ENCODE results near the gene CAMKK1.
A peak's percentile ranks its signal among the peaks of the same experiment; 100 is the strongest.

Gene CAMKK1

DNA sequence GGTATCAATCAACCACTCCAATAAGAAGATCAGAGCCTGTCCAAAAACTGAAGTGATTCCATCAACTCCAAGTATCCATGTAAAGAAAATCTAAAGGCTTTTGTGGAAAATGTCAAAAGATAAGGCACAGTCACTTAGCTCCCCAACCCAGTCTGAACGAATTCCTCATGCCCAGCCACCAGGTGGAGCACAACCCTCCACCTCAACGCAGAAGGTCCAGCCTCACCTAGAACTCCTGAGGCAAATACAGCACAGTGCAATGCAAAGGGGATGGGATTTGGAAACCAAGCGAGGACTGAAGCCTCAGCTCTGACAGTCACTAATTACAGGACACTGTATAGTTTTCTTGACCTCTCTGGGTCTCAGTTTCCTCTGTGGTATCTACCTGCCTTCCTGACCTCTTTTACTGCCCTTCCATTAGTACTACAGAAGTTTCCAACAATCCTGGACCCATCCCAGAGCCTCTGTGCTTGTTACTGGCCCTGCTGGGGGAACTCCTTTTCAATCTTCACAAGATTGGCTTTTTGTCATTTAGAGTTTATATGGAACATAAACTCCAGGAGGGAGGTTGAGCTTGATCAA lies 48.8 kb downstream of the CAMKK1 start:
- DNase-seq, result peak; percentile 32

DNA sequence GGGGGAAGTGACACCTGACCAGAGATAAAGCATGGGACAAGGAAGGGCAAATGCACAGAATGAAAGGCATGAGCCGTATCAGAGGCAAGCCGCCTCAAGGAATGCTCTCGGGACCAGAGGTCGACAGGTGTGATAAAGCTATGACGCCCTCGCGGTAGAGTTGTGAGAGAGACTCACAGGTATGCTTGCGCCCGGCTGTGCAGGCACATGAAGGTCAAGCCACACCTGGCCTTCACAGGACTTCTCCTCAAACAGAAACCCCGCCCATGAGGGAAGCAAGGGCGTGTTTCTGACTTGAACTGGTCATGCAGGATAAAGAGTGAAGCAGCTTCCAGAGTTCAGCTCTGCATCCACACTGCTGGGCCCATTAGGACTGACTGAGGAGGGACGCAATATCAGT lies 54.6 kb downstream of the CAMKK1 start:
- no peak for DNase-seq

DNA sequence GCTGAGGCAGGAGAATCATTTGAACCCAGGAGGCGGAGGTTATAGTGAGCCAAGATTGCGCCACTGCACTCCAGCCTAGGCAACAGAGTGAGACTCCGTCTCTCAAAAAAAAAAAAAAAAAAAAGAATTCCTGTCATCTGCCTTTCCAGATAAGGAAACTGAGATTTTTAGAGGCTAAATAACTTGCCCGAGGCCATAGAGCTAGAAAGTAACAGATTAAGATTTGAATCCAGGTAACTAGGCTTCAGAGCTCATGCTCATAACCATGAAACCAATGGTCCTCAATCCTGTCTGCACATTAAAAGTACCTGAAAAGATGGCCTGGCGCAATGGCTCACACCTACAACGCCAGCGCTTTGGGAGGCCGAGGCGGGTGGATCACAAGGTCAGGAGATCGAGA lies 56.3 kb downstream of the CAMKK1 start:
- DNase-seq, result no peak

DNA sequence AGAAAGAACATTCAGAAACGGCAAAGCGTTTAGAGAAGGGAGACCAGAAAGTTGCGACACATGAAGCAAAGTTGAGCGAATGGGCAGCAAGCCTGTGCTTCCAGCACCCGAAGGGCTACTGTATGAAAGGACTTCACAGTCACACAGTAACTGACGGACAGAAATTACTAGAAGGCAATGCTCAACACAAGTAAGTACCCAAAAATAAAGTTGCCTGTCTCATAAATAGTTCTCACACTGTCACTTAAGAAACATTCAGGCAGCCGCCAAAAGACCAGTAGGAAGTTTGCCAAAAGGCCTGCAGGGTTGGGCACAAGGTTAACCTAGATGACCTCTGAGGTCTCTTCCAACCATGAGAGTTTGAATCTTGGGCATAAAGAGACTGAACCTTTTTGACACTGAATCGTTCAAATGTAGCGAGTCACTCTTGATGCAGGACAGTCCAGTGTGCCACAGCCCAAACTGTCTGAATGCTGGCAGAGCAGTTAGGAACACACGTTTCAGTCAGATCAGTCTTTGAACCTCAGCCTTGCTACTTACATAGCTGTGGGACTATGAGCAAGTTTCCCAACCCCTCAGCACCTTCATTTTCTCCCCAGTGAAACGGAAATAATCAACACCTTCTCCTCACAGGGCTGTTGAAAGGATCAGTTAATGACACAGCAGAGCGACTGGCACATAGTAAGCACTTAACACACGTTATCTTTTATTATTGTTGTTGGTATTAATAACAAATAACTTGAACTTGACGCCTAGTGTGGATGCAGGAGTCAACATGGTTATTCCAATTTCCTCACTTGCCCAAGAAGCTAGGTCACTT lies 57.2 kb downstream of the CAMKK1 start:
- no peak for DNase-seq

DNA sequence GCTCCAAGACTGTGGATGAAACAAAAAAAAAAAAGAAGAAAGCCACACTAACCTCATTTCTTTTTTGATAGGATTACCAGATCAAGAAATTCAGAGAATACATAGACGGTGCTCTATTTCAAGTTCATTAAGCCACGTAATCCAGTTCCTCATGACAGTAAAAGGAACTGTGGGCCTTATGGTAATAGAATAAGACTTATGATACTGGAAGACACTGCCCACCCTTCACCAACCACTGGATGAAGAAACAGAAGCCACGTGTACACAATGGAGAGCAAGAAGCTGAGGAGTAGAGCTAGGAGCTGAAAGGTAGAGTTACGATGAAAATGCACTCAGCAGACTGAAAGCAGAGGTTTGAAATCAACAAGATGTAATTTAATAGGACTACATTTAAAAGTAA lies 58.0 kb downstream of the CAMKK1 start:
- DNase-seq, result no peak

DNA sequence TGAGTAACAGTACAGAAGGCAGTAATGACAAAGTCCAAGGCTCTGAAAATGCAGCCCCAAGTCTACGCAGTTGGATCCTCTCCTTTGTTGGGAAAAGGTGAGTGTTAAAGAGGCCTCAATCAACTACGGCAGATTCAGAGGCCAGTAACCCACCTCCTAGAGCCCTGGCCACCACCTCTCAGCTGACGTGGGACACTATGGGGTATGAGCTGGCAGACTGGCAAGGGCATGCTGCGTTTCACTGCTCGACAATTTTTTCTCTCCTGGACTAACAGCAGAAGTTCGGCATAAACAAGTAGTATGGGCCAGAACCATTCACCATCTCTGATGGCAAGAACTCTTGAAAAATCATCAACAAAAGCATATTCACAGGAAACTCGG lies 64.0 kb downstream of the CAMKK1 start:
- DNase-seq, result no peak

DNA sequence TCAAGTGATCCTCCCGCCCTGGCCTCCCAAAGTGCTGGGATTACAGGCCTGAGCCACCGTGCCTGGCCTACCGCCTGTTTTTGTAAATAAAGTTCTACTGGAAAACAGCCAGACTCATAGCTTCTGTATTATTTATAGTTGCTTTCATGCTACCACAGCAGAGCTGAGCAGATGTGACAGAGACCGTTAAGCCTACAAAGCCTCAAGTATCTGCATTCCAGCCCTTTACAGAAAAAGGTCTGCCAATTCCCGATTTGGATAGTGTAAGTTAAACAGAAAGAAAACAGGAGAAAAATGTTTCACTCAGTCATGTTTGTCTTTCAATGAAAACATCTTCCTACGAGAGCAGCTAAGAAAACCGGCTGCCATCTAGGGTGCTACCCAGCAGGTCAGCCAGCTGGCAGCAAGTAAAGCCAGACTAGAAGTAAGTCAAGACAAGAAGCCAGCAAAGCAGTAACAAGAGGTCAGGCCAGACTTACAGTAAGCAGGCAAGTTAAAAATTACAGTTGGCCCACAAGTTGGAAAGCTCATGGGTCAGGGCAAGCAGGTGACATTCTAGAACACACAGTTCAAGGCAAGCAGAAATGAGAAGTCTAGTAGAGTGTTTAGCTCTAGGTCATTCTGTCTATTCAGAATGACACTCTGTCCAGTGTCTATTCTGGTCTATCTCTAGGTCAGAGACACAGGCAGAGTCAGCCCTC lies 64.6 kb downstream of the CAMKK1 start:
- no peak for DNase-seq

DNA sequence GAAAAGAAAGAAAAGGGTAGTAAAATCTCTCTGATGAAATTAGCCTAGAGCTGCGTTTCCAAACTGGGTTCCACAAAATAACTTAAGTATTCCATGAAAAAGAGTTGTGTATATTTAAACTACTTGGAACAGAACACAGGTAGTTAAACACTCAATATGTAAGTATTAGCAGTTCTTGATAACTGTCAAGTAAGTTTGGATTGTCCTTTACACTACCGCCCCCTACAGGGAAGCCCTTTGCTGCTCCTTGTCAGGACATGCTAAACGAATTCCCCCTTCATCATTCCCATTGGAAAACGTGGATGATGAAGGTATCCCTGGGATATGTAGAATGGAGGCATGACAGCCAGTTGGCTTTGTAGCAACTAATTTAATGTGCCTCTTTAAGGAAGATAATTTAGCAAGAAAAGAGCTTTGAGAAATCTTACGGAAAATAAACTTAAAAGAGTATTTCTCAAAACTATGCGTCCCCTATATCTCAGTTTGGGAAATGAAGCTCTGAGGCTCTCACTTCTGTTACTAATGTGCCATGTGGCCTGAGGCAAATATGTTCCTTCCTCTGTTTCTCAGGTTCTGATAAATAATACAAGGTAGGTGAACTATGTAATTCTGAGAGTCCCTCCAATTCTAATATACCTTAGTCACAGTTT lies 65.6 kb downstream of the CAMKK1 start:
- DNase-seq, result peak; percentile 36

DNA sequence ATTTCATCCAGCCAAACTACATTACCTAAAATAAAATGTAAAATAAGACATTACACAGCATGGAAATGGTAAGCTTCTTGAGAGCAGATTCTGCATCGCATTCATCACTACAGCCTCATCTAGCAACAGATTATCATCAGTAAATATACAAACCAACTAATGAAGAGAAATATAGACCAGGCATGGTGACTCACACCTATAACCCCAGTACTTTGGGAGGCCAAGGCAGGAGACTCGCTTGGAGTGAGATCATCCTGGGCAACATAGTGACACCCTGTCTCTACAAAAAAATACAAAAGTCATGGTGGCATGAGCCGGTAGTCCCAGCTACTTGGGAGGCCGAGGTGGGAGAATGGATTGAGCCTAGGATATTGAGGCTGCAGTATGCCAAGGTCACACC lies 66.7 kb downstream of the CAMKK1 start:
- DNase-seq, result no peak

DNA sequence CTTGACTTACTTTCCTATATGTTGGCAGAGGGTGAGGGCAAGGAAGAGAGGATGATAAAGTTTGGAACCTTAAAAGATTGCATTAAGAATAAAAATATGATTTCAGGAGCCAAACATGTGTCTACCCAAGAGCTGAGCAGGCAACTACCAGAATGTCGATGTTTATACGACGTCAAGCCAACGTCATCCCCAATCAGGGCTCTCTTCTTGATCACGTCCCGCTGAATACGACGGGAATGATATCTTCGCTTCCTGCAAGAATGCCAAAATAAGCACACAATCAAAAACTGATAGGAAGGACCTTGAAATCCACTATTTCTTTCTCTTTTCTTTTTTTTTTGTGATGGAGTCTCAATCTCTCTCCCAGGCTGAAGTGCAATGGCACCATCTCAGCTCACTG lies 71.8 kb downstream of the CAMKK1 start:
- no peak for DNase-seq

DNA sequence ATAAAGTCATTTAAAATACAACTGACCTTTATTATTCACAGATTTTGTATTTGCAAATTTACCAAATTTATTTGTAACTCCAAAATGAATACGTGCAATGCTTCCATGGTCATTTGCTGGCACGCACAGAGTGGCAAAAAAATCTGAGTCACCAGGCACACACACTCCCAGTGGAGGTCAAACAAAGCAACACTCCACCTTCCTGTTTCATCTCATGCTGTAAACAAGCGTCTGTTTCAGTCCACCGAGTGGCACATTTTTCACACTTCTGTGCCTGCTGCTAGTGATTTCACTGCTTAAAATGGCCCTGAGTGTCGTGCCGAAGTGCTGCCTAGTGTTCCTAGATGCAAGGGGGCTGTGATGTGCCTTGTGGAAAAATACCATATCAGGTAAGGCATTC lies 74.1 kb downstream of the CAMKK1 start:
- no peak for DNase-seq

DNA sequence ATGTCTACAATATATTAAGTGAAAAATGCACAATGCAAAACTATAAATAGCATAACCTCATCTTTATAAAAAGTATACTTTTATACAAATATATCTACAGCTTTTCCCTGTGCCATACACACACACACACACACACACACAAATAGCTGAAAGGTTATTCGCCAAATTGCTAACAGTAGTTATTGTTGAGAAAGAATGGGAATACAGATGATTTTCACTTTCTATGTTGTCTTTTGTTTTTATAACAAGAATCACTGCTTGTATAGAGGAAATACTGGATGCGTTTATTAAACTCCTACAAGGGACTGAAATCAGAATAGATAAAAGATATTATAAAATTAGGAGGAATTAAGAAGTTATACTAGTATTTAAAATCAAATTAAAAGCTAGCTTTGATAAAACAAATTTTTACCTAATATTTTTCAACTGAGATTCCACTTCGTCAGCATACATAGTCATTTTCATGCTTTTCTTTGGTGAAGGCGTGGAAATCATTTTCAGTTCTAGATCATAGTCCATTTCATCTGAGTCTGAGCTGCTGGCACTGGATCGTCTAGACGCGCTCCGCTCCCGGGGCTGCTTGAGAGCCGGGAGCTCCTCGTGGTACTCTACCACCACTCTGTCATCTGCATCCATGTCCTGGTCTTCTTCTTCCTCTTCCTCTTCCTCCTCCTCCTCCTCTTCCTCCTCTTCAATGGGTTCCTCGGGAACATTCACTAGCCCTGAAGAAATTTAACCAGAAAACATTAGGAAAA lies 74.8 kb downstream of the CAMKK1 start:
- no peak for DNase-seq

DNA sequence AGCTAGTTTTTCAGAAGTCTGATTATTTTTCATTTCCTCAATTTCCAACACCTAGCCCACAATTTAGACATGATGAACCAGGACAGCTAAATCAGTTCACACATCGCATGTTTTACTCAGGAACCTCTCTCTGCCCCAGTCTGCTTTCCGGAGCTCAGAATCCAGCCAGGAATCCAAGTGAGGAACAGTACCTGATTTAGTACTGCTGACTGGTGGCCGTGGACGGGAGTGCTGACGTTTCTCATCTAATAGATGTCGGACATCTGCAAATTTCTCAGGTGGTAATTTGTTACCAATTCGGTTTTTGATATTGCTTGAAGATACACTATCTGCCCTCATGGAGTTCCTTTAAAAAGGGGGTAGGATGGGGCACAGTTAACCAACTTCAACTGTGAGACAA lies 76.9 kb downstream of the CAMKK1 start:
- no peak for DNase-seq

DNA sequence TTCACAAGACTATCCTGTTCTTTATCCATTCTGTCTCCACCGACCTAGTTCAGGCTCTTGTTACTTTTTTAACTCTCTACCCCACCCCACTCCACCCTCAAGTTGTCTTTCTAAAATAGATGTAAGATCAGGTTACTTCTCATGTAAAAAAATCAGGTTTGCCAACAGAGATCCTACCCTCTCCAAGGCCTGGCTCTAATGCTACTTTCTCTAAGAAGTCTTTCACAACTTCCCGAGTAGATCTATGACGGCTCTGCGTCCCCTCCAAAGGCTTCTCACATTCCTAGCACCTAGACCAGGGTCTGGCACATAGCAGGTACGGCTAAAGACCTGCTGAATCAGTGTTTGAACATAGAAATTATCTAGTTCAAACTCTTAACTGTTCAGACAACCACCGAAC lies 77.7 kb downstream of the CAMKK1 start:
- no peak for DNase-seq

DNA sequence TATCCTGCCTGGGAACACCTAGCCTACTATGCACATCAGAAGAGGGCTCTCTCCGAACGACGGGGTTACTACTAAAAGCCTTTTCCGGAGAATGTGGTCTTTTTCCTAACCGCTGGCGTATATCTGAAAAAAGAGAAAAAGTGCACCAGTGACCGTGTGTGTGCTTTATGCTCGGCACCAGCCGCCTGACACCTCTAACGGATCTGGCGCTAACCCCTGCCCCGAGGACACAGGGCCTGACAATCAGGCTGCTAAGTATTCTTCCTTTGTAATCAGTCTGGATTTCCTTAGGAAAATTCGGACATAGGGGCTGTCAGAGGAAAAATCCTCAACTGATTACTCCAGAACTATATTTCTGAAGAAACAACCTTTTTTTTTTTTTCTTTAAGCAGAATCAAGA lies 78.5 kb downstream of the CAMKK1 start:
- no peak for DNase-seq

DNA sequence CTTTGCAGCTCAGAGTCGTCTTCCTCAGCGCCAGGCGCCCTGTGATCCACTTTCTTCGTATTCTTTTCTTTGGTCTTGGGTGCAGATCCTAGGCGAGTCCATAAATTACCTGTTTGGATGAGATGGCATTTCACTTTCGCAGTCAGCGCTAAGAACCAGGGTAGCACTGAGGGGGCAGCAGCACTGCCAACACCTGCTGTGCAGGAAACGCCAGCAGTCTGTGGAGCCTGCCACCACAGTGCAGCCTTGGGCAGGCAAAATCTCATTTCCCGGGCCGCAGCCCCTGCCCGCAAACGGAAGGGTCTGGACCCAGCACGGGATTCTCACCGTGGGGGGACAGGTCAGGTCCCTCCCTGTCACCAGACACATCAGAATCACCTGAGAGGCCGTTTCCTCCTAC lies 79.7 kb downstream of the CAMKK1 start:
- DNase-seq, result no peak

DNA sequence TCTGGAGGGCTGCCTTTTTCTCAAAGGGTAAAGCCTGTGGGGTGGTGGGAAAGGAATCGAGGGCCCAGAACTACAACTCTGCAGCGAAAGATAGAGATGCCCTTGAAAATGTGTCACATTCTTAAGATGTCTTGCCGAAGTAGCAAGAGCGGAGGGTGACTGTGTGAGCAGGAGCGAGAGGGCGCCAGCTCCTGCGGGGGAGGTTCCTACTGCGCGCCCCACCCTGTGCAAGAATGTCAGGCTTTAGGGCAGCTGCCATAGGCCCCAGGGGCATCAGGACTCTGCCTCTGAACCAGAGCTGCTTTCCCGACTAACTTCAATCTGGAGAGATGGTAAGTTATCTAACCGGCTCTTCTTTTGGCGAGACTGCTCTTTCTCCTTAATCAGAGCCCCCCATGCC lies 80.1 kb downstream of the CAMKK1 start:
- DNase-seq, result no peak

DNA sequence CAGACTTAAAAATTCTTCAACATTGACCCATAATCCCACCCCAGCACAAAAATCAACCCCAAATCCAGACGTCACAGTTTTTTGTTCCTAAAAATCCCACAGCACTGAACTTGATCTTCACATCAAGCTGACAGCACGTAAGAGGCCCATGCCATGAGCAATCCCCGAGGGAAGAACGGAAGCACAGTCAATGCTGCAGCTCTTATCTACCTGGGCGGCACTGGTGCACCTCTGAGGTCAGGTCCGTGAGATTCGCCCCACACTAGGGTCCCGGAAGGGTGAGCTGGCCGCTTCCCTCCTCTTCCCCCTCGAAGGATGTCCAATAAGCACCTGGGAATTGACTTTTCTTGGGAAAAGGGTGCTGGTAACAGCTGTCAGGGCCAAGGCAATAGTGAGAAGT lies 80.6 kb downstream of the CAMKK1 start:
- DNase-seq, result no peak
